GM18909 (cell line): ENCODE data around the gene FRK.
A peak's percentile ranks its signal among the peaks of the same experiment; 100 is the strongest.
"Not testable (repeated sequence)": the region's sequence is repeated elsewhere in the genome, so short reads cannot be mapped to it uniquely, and the experiment has no call there.

Experiments
- ATAC-seq: cut with Tn5 transposase; IDR thresholded peaks from one replicate; pipeline ENCODE4 v1.9.1; 2021; ENCODE audit warnings: mild to moderate bottlenecking; ENCODE audit not compliant: unreplicated experiment, poor library complexity

The FRK gene

DNA sequence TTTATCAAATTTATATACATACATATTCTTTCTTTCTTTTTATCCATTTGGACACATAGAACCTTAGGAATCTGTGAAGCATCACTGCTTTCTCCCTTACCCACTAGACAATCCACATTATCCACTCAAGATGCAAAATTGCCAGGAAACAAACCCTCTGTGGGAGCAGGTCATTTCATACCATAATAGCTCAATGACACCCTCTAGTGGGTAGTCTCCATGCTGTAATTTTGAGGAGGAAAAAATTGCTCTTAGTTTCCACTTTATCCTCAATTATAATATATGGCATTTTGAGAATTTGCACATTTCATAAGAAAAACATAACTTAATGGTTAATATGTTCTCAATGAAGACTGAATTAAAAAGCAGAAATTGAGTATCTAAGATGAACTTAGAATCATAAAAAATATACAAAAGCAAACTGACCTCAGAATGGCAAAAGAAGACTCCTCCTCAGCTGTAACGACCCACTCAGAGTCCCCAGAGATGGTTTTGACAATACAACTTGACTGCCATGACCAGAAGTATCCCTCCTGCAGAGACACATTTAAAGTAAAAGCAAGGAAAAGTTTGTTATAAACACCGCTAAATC, 164.1 kb downstream of the FRK start:
- peak; percentile 42 for ATAC-seq

DNA sequence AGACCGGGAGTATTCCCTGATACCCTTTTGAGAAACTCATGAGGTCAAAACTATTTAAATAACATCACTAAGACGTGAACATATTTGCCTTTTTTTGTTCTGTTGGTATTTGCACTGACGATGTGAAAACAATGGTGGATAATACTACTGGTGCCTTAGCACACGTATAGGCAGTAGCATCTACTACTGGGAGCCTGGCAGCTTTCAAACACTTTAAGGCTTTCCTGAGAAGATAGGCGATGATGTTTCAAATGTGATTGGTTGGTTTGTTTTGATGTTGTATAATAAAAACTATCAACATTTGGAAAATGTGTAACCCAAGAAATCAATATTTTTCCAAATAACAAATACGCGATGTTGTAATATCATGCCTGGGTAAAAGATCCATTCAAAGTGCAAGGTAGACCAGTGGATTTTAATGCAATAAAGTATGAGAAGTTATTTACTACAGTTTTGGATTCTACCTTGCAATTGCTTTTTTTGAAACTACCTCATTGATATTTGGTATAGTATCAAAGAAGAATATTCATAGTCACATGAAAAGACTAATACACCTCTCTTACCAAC, 166.2 kb downstream of the FRK start:
- no peak for ATAC-seq

DNA sequence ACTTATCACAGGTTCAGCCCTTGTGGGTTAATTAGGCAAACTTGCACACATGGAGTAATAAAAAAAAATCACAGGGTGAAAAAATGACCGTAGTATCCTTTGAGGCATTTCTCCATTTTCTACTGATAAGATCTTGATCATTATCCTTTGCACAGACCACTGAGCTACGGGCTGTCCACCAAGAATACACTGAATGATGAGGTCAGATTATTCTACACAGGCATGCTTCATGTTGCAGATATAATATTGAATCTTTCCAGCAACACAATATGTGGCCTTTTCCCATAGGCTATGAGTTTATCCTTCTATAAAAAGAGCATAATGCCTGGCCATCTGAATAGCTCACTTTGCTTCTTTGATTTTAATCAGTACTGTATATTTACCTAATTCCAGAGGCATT, 168.9 kb downstream of the FRK start:
- no peak for ATAC-seq

DNA sequence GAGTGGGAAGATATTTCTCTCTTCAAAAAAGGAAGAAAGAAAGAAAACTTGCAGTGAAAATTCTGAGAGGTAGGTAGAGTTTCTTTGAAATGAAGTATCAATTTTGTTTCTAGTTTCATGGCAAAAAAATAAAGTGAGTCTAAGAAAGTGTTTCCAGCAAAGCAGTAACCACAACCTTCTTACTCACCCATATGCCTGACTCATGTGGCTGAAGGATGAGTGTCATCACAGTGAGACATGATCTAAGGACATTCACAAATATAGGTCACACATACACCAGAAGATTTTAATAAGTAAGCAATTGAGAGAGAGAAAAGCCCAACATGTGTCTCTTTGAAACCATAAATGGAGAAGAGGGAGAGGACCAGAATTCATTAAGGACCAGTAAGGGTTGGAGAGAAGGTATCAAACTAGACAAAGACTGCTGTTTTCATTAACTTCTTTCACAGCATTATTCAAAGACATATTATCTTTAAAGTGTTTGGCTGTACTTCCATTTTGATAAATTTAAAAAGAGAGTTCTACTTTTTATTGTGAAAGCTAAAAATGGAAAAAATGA, 169.5 kb downstream of the FRK start:
- peak; percentile 99 for ATAC-seq

DNA sequence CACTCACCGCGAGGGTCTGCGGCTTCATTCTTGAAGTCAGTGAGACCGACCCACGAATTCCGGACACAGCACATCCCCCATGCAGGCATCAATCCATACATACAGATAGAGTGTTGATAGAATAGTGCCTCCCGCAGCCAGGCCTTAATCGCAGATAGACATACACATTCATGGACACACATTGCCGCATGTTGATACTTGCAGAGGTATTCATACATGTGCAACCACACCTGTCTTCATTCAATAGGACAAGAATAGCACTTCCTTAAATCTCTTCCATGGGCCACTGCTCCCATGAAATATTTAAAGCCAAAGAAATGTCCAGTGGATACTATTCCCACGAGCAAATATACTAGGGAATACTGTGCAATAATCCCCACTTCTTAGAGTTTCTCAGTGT, 170.5 kb downstream of the FRK start:
- no peak for ATAC-seq

DNA sequence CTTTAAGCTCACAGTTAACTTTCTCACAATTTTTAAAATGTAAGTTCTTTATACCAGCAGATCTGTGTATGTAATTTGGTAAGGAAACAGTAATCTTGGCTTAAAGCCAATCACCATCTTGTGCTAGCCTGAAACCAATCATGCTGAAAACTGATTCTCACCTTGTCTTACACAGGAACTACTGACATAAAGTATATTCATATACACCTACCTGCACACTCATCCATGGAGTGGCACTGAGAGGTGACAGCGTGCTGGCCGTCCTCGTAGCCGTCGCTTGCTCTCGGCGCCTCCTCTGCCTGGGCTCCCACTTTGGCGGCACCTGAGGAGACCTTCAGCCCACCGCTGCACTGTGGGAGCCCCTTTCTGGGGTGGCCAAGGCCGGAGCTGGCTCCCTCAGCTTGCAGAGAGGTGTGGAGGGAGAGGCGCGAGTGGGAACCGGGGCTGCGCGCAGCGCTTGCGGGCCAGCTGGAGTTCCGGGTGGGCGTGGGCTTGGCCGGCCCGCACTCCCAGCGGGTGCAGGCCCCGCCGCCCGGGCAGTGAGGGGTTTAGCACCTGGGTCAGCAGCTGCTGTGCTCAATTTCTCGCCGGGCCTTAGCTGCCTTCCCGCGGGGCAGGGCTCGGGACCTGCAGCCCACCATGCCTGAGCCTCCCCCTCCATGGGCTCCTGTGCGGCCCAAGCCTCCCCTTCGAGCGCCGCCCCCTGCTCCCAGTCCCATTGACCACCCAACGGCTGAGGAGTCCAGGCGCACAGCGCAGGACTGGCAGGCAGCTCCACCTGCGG, 171.8 kb downstream of the FRK start:
- ATAC-seq, result not testable (repeated sequence)

DNA sequence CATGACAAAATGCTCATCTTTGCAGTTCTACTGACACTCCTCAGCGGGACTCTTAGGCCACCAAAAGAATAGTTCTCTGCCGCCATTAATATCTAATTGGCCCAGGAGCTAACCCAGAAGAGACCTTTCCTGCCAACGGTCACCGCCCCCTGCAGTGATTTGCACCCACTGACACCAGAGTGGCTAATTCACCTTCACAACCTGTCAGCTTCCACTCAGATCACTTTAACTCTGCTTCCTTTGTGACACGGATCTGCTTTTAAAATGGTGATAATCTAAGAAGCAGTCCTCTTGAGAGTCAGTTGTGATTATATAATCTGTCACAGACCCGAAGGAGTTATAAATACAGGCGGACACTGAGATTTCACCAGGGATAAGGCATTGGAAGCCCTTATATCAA, 172.8 kb downstream of the FRK start:
- no peak for ATAC-seq

DNA sequence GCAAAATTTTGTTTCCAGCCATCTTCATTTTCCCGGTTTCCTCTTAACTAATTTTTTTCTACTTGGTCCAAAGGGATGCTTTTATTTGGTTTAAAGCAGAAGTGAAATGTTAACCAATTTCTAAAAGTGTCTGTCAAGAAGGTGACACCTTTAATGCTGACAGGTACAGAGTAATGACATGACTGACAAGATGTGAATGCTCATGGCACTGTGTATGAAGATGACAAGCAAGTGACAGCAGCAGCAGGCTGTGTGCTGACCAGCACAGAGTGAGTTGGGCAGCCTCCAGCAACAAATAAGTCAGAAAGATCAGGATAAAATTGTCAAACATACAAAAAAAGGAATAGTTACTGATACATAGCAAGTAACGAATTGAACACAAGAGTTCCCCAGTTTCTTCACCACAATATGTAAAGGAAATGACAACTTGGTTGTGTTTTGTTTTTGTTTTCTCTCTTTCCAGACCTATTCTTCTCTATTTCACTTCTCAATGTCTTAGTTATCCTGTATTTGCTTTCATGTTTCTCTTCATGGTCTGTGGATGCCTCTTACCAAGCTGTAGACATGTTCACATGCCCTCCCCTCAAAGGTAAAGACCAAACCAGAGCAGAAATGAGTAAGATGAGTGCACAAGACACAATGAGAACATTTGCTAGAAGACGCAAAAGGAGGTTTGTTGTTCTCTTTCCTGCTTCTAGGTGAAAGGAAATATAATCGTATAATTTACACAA, 174.9 kb downstream of the FRK start:
- ATAC-seq, result peak; percentile 51

DNA sequence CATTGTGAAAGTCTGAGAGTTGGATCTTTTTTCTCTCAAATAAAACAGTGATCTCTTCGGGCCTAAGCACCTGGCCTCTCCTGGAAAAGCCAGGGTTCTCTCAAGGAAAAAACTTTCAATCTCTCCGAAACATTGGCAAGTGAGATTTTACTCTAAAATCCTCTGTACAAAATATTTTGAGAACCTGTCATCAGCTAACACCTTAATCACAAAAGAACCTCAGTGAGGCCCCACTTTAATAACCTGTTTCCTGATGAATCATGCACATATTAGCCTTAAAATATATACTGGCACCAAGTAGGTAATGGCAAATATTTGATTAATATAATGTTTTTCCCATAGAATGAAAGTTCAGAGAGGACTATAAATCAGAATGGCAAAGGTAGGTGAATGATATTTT, 177.9 kb downstream of the FRK start:
- no peak for ATAC-seq

DNA sequence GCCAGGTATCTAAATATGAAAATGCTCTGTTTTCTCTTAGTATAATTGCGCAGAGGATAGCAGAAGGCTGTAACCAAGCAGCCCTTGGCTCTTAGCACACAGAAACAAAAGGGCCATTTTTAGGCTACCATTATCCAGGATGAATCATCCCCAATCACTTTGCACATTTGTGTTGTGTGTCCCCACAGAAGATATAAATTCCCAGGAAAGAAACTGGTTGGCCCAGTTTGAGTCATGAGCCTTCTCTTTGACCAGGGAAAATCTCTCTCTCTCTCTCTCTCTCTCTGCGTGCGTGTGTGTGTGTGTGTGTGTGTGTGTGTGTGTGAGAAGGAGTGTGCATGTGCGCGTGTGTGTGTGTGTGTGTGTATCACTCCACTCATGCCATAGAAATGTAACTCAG, 178.5 kb downstream of the FRK start:
- ATAC-seq, result no peak
